DMS153 (cell line): ENCODE data around the gene SANBR.
"Not testable (repeated sequence)": the region's sequence is repeated elsewhere in the genome, so short reads cannot be mapped to it uniquely, and the experiment has no call there.

Experiments
- DNase-seq: peaks from one replicate; lab custom pipeline; 2025; lab: John Stamatoyannopoulos, UW

The SANBR gene

GRCh38 chr2:61065714-61066709, at the start of gene SANBR:
Gene SANBR, plus strand, starts transcription at chr2:61065871. Its CDS starts 4,480 bp downstream, at chr2:61070351.
- DNase-seq = peak; percentile 85

GRCh38 chr2:61015976-61016375, 49.7 kb upstream of the SANBR start:
- DNase-seq = no peak

- no peak for DNase-seq
These were observed 49.2 kb upstream of the SANBR start for GRCh38 chr2:61016392-61017002.

DNA sequence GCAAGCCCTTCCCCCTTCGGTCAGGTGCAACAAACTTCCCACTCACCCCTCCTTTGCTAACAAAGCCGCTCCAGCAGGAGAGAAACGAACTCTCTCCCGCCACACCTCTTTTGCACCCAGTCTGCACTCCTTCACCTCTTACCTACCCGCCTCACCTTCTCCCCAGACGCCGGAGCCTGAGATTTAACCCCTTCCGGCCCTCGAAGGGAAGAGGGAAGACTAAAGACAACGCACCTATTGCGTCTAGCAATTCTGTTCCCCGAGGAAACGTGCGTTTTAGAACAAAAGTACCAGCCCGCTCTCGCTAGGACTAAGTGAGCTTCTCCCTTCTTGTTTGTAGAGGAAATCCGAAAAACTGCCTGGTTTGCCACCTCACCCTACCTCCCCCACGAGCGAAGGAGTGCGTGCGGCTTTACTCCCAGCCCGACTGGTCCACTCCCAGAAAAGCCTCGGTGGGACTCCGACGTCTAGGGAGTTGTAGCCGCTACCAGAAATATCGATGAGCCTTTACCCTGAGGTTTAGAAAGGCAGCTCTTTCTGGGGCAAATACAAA, 48.6 kb upstream of the SANBR start:
- peak; percentile 66 for DNase-seq

GRCh38 chr2:61017556-61018317, 47.9 kb upstream of the SANBR start, which contains the start of the genes PEX13 and PUS10:
Gene PEX13, plus strand, starts transcription at chr2:61017720. Its CDS starts 40 bp downstream, at chr2:61017760.
Gene PUS10, minus strand, starts transcription at chr2:61018255. Its CDS starts 6,365 bp downstream, at chr2:61011890.
- peak; percentile 66 for DNase-seq

DNA sequence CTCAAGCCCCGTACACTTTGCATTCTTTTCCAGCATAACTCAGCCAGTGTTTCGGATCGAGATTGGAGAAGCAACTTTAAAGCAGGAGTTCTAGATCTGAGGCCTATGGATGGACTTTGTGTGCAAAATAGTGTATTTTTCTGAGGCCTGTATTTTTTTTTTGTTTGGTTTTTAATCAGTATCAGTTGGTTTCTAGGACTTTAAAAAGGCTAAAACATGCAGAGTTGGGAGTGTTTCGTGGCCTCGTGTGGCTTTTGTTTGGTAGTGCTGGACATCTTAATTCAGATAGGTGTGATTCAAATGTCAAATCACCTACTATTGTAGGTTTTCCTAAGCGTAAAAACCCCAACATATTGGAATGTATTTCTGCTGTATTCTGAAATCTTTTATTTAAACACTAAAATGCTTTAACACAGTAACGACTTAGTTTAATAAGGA, 47.3 kb upstream of the SANBR start:
- DNase-seq = no peak

- no peak for DNase-seq
These were observed 46.9 kb upstream of the SANBR start for GRCh38 chr2:61018798-61019197.

DNA sequence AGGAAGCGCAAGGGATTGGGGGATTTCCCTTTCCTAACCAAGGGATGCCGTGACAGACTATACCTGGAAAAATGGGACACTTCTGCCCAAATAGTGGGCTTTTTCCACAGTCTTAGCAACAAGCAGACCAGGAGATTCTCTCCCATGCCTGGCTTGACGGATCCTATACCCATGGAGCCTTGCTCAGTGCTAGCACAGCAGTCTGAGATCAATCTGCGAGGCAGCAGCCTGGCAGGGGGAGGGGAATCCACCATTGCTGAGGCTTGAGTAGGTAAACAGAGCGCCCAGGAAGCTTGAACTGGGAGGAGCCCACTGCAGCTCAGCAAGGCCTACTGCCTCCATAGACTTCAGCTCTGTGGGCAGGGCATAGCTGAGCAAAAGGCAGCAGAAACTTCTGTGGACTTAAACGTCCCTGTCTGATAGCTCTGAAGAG, 44.4 kb upstream of the SANBR start:
- DNase-seq = no peak

- no peak for DNase-seq
These were observed 42.0 kb upstream of the SANBR start for GRCh38 chr2:61023670-61024069.

DNA sequence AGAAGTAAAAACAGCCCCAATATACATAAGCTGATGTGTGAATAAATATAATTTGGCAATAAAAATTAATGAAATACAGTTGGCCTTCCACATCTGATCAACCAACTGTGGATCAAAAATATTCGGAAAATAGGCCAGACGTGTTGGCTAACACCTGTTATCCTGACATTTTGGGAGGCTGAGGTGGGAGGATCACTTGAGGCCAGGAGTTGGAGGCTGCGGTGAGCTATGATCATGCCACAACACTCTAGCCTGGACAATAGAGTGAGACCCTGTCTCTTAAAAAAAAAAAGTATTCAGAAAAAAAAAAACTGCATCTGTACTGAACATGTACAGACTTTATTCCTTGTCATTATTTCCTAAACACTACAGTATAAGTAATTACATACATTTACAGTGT, 36.1 kb upstream of the SANBR start:
- DNase-seq = no peak

DNA sequence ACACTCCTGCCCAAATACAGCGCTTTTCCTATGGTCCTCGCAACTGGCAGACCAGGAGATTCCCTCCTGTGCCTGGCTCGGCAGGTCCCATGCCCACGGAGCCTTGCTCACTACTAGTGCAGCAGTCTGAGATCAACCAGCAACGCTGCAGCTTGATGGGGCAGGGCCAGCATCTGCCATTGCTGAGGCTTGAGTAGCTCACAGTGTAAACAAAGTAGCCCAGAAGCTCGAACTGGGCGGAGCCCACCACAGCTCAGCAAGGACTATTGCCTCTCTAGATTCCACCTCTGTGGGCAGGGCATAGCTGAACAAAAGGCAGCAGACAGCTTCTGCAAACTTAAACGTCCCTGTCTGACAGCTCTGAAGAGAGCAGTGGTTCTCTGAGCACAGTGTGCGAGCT, 31.1 kb upstream of the SANBR start:
- not testable (repeated sequence) for DNase-seq

- not testable (repeated sequence) for DNase-seq
These were observed 29.0 kb upstream of the SANBR start for GRCh38 chr2:61036643-61037042.

DNA sequence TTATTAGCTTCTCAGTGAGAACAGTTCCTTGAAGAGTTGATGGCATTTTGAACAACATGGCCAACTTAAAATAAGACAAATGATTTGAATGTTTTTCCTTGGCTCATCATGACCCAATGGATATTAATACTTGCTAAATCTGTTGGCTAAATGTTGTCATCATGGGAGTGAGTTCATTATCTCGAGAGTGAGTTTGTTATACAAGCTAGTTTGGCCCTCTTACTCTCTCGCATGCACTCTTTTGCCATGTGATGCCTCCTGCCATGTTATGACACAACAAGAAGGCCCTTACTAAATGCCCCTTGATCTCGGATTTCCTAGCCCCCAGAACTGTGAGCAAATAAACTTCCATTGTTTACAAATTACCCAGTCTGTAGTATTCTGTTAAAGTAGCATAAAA, 22.9 kb upstream of the SANBR start:
- no peak for DNase-seq

DNA sequence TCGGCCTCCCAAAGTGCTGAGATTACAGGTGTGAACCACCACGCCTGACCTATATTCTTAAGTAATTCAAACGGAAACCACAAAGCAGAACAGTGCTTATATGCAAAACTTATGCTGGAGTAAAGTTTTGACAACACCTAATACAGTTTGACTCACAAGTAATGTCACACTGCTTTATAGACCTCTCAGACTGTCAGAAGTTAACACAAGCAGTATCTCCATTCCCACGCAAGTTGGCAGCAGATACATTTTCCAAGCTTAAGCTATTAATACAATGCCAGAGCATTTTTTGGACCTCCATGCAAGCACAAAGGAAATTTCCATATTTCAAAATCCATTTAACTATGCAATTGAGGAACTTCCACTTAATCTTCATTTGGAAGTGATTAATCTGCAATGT, 21.0 kb upstream of the SANBR start:
- DNase-seq = no peak

GRCh38 chr2:61045226-61045625, 20.4 kb upstream of the SANBR start:
- no peak for DNase-seq

- no peak for DNase-seq
These were observed 19.7 kb upstream of the SANBR start for GRCh38 chr2:61045999-61046398.

DNA sequence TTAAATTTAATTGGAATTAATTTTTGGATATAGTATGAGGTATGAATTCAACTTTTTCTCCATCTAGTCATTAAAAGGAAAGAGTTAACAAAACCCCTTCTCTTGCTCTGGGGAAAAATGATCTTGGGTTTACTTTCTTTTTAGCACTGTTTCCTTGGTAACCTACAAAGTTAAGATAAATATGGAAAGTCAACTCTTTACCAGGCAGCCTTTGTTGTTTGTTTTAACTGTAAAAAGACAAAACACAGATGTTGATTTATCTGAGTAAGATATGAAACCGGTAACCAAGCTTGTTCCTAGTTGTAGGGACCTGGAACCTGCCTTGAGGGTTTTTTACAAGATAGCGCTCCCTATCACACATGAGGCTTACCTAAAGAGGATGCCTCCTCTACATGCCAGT, 10.1 kb upstream of the SANBR start:
- no peak for DNase-seq

DNA sequence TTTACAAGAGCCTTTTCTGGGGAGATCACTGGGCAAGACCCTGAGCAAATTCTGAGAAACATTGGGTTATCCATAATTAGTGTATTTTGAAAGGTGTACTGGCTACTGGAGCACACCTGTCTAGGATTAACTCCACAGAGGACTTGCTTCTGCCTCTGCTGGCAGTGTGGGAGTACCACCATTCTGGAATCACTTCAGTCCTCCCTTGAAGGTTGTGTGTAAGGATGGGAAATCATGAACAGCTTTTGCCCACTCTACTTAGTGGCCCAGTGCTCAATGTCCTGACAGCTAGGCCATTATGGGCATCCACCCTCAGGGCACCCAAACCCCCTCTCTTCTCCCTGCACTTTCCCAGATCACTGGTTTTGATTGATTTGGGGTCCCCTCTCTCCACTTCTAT, 8.1 kb upstream of the SANBR start:
- no peak for DNase-seq

DNA sequence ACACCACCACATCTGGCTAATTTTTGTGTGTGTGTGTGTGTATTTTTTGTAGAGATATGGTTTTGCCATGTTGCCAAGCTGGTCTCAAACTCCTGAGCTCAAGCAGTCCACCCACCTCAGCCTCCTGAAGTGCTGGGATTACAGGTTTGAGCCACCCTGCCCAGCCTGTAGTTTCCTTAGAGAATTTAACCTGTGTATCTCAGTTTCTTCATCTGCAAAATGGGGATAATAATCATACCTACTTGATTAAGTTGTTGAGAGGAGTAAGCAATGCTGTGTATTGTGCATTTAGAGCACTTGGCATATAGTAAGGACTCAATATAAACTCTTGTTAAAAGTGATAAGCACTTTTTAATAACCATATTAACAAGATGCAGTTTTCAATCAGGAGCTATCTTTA, 6.3 kb upstream of the SANBR start:
- no peak for DNase-seq

DNA sequence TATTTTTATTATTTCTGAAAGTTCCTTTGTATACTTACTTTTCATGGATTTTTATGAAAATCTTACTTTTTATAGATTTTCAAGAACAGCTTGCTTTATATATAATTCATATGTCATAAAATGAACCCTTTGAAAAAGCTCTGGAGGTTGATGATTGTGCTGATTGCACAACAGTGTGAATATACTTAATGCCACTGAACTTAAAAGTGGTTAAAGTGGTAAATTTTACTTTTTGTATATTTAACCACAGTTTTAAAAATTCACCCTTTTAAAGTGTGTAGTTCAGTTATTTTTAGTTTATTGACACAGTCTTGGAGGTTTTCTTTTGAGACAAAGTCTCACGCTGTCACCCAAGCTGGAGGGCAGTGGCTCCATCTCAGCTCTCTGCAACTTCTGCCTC, 8.4 kb downstream of the SANBR start:
- DNase-seq = no peak

DNA sequence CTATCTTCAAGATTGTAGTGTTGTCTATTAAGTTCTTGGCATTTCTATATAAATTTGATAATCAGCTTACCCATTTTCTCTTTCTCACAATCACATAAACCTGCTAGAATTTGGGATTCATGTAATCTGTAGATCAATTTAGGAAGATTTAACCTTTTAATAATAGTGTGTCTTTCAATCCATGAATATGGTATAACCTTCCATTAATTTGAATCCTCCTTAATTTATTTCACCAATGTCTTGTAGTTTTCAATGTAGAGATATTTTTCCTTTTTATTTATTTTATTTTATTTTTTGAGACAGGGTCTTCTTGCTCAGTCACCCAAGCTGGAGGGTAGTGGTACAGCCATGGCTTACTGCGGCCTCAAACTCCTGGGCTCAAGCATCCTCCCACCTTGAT, 20.2 kb downstream of the SANBR start:
- DNase-seq = no peak

DNA sequence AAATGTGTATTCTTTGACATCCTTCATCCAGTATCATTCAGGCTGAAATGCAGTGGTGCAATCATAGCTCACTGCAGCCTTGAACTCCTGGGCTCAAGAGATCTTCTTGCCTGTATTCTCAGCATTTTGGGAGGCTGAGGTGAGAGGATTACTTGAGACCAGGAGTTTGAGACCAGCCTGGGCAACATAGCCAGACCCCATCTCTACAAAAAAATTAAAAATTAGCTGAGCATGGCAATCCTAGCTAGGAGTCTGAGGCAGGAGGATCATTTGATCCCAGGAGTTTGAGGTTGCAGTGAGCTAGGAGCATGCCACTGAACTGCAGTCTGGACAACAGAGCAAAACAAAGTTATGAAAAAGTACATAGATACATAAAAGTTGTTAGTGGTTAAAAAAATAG, 24.1 kb downstream of the SANBR start:
- DNase-seq = no peak
